ENCODE measurements around the gene TENT4B. TPM values are rescaled to one million over a fixed set of nuclear protein-coding genes. Genes with fewer than 3 reads are reported as not detected.

The TENT4B gene
- total RNA-seq, 1 donor from 2014 or later = 7.1 TPM

DNA sequence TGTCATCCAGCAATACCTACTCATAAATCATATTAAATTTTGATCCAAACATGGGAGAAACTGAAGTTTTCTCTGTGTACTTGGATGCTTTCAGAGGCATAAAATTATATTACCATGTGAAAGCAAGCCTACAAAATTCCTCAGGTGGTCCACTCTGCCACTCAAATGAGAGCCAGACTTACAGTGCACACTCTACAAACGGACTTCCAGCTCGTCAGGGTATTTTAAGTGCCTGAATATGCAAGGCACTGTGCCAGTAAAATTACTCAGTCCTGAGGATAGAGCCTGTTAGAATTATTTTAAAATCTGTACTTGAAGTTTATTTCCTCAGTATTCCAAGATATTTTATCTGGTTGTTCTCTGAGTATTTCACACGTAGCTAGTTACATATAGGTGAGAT lies 54.5 kb downstream of the TENT4B start:
- no peaks in the 10 kb centered on the region for H3K27me3 Mint-ChIP-seq (ENCODE audit: unreplicated experiment)
- H3K4me3 Mint-ChIP-seq (ENCODE audit: unreplicated experiment) = no peak overlapping the region
- H3K4me1 Mint-ChIP-seq (ENCODE audit: unreplicated experiment) = peaks cover 3% of the 10 kb centered on the region
- no peak for DNase-seq (ENCODE audit: low spot score)
- TF ChIP-seq, protein P1, sequence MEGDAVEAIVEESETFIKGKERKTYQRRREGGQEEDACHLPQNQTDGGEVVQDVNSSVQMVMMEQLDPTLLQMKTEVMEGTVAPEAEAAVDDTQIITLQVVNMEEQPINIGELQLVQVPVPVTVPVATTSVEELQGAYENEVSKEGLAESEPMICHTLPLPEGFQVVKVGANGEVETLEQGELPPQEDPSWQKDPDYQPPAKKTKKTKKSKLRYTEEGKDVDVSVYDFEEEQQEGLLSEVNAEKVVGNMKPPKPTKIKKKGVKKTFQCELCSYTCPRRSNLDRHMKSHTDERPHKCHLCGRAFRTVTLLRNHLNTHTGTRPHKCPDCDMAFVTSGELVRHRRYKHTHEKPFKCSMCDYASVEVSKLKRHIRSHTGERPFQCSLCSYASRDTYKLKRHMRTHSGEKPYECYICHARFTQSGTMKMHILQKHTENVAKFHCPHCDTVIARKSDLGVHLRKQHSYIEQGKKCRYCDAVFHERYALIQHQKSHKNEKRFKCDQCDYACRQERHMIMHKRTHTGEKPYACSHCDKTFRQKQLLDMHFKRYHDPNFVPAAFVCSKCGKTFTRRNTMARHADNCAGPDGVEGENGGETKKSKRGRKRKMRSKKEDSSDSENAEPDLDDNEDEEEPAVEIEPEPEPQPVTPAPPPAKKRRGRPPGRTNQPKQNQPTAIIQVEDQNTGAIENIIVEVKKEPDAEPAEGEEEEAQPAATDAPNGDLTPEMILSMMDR (IDR thresholded peaks at IDR 0.05; ENCODE audit: unreplicated experiment) = no peak
- H3K27ac Mint-ChIP-seq (ENCODE audit: unreplicated experiment) = no peak overlapping the region
- H3K9me3 Mint-ChIP-seq (ENCODE audit: unreplicated experiment) = no peaks in the 10 kb centered on the region
- H3K36me3 Mint-ChIP-seq (ENCODE audit: low read depth, unreplicated experiment) = no peaks in the 10 kb centered on the region

DNA sequence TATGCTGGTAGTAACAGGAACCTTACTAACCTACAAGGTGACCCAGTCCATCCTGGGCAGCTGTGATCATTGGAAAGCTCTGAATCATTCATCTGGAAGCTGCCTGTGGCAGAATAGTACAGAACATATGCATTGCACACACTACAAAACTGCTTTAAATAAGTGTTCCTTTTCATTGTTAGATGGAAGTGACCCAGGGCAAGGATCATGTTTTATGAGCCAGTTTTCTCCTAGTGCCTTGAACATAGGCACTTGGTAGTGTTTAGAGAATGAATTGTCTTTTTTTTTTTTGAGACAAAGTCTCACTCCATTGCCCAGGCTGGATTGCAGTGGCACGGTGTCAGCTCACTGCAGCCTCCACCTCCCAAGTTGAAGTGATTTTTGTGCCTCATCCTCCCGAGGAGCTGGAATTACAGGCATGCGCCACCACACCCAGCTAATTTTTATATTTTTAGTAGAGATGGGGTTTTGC lies 55.4 kb downstream of the TENT4B start:
- DNase-seq (ENCODE audit: low spot score) = no peak
- peaks cover 3% of the 10 kb centered on the region for H3K4me1 Mint-ChIP-seq (ENCODE audit: unreplicated experiment)
- no peaks in the 10 kb centered on the region for H3K36me3 Mint-ChIP-seq (ENCODE audit: low read depth, unreplicated experiment)
- no peak overlapping the region for H3K27ac Mint-ChIP-seq (ENCODE audit: unreplicated experiment)
- H3K4me3 Mint-ChIP-seq (ENCODE audit: unreplicated experiment) = no peak overlapping the region
- peaks cover 1% of the 10 kb centered on the region for H3K27me3 Mint-ChIP-seq (ENCODE audit: unreplicated experiment)
- no peaks in the 10 kb centered on the region for H3K9me3 Mint-ChIP-seq (ENCODE audit: unreplicated experiment)
- TF ChIP-seq, protein P1 (IDR thresholded peaks at IDR 0.05; ENCODE audit: unreplicated experiment) = no peak

DNA sequence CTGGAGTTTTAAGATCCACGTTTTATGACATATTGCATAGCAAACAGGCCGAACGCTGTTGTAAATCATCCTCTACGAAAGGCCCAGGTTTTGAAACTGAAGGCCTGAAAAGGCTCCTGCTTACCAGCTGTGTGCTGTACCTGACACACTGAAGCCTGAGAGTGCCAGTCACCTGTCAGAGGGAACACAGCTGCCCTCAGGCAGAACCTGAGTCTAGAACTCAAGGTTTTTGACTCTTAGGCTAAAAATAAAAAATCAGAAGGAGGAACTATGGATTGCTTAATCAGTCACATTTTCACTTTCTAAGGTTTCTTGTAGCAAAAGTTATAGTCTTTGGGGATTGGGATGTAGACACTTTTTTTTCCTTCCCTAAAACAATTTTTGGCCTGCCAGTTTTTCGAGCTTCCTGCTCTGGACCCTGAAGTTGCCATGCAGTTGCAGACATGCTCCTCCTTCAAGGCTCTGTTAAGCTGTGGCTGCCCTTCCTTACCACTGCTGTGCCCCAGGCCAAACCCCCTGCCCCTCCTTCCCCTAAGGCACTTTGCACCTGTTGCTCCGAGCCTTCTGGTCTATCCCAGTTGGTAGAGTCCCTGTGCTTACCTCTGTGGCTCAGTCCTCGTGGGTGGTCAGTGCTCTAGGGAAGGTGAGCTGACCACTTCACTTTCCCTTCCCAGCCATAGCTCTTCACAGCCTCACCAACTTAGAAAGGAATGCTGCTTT lies 56.6 kb downstream of the TENT4B start:
- H3K4me3 Mint-ChIP-seq (ENCODE audit: unreplicated experiment) = no peak overlapping the region
- no peaks in the 10 kb centered on the region for H3K9me3 Mint-ChIP-seq (ENCODE audit: unreplicated experiment)
- no peak for DNase-seq (ENCODE audit: low spot score)
- no peaks in the 10 kb centered on the region for H3K36me3 Mint-ChIP-seq (ENCODE audit: low read depth, unreplicated experiment)
- peaks cover 3% of the 10 kb centered on the region for H3K4me1 Mint-ChIP-seq (ENCODE audit: unreplicated experiment)
- no peak overlapping the region for H3K27ac Mint-ChIP-seq (ENCODE audit: unreplicated experiment)
- peaks cover 1% of the 10 kb centered on the region for H3K27me3 Mint-ChIP-seq (ENCODE audit: unreplicated experiment)
- TF ChIP-seq, protein P1 (IDR thresholded peaks at IDR 0.05; ENCODE audit: unreplicated experiment) = no peak

DNA sequence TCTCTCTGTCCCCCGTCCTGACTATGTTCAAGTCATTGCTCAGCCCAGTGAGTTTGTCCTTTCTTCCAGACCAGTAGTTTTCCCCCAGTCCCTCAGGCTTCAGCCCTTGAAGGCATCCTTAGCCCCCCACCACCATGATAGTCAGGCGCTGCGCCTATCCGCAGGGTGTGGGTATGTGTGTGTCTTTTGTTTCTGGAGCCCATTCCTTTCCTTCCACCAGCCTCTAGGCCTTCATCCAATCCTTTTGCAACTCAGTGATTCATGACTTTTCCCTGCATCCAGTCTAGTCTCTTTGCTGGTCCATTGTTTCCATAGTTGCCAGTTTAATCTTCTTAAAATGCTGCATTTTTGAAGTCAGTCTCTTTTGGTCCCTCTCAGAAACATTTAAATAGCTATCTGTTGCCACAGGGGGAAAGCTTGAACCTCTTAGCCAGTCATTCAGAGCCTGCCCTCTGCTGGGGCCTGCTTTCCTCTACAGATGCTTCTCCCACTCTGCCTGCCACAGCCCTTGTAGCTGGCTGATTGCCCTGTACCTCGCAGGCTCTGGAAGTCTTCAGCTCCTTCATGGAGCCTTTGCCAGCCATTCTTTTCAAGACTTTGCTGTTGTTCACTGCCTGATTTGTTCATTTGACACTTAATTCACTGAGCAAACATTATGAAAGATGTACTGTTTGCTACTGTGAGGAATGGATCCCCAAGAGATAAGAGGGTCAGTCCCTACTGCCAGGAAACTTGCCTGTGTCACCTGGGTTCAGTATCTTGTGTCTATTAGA lies 57.3 kb downstream of the TENT4B start:
- H3K27ac Mint-ChIP-seq (ENCODE audit: unreplicated experiment) = peak overlapping the region; percentile 26
- H3K9me3 Mint-ChIP-seq (ENCODE audit: unreplicated experiment) = no peaks in the 10 kb centered on the region
- TF ChIP-seq, protein P1 (IDR thresholded peaks at IDR 0.05; ENCODE audit: unreplicated experiment) = peak; percentile 20
- no peaks in the 10 kb centered on the region for H3K36me3 Mint-ChIP-seq (ENCODE audit: low read depth, unreplicated experiment)
- H3K4me1 Mint-ChIP-seq (ENCODE audit: unreplicated experiment) = peaks cover 3% of the 10 kb centered on the region
- H3K27me3 Mint-ChIP-seq (ENCODE audit: unreplicated experiment) = peaks cover 1% of the 10 kb centered on the region
- peak; percentile 63 for DNase-seq (ENCODE audit: low spot score)
- no peak overlapping the region for H3K4me3 Mint-ChIP-seq (ENCODE audit: unreplicated experiment)

All from endothelial cell (in vitro differentiated cells).